ENCODE measurements around the gene HTR4. TPM values are rescaled to one million over a fixed set of nuclear protein-coding genes. Genes with fewer than 3 reads are reported as not detected.

Gene HTR4
- total RNA-seq, 1 experiment from 2014 or later, result not detected

DNA sequence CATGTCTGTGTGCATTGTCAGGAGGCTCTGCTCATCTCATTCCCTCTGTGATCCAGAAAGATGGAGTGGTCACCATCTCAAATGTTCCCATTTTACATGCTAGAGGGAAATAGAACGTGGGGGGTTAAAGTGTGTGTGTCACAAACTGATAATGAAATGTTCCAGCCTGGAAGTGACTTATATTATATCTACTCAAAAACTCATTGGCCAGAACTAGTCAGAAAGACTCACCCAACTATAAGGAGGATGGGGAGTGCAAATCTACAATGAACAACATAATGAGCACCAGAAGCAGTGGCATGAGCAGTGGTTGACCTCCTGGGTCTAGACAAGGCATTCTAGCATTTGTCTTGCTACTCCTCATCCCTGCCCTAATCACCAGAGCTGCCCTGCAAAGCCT, 81.0 kb downstream of the HTR4 start:
- H3K9me3 Mint-ChIP-seq (ENCODE audit: low read depth, unreplicated experiment), result no peaks in the 10 kb centered on the region
- intact Hi-C loops (cut with micrococcal nuclease; ENCODE audit: unreplicated experiment), result no loop called here

DNA sequence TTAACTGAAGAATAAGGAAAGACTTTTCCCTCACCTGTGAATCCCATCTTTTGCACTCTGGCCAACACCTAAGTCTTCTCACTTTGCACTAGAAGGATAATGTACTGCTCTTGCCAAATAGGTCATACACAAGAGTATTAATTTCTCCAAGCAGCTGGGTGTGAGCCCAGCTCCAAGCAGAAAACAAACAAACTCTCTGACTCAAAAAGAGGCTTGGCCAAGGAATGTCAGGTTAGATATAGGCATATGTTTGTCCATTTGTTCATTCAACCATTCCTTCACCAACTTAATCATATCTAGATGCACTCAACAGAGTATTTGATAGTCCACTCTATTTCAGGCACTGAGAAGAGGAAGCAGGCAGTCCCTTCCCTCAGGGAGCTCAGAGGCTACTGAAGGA, 84.4 kb downstream of the HTR4 start:
- TF ChIP-seq CTCF (IDR thresholded peaks at IDR 0.05; ENCODE audit: unreplicated experiment), result no peak
- DNase-seq, result no peak
- Mint-ChIP-seq H3K27ac (ENCODE audit: unreplicated experiment) (no peak overlapping the region), H3K36me3 (ENCODE audit: insufficient read depth, unreplicated experiment) (no peaks in the 10 kb centered on the region), H3K27me3 (ENCODE audit: unreplicated experiment) (peaks cover 80% of the 10 kb centered on the region), H3K4me1 (ENCODE audit: low read depth, unreplicated experiment) (no peaks in the 10 kb centered on the region), H3K9me3 (ENCODE audit: low read depth, unreplicated experiment) (no peaks in the 10 kb centered on the region), H3K4me3 (ENCODE audit: low read depth, unreplicated experiment) (no peak overlapping the region)
- intact Hi-C loops (cut with micrococcal nuclease; ENCODE audit: unreplicated experiment), result no loop called here
- CTCF ChIA-PET, result no interaction called here
- no TSS peak for BruUV-seq (replicated peaks)

More for the DNA sequence above, 81.0 kb downstream of the HTR4 start:
- Mint-ChIP-seq H3K36me3 (ENCODE audit: insufficient read depth, unreplicated experiment) (no peaks in the 10 kb centered on the region), H3K4me3 (ENCODE audit: low read depth, unreplicated experiment) (no peak overlapping the region), H3K4me1 (ENCODE audit: low read depth, unreplicated experiment) (no peaks in the 10 kb centered on the region), H3K27me3 (ENCODE audit: unreplicated experiment) (peaks cover 88% of the 10 kb centered on the region), H3K27ac (ENCODE audit: unreplicated experiment) (no peak overlapping the region)
- CTCF ChIA-PET, result no interaction called here
- no peak for DNase-seq
- BruUV-seq (replicated peaks), result no TSS peak
- no peak for TF ChIP-seq CTCF (IDR thresholded peaks at IDR 0.05; ENCODE audit: unreplicated experiment)

GRCh38 chr5:148565148-148565547, 89.2 kb downstream of the HTR4 start:
- no peaks in the 10 kb centered on the region for H3K4me1 Mint-ChIP-seq (ENCODE audit: low read depth, unreplicated experiment)
- no peaks in the 10 kb centered on the region for H3K36me3 Mint-ChIP-seq (ENCODE audit: insufficient read depth, unreplicated experiment)
- CTCF ChIA-PET, result interaction anchor here (0.7 kb wide), 1 partner anchor 743 kb away, joined by 3 read pairs; no protein-coding TSS in a partner anchor
- no peak for TF ChIP-seq CTCF (IDR thresholded peaks at IDR 0.05; ENCODE audit: unreplicated experiment)
- no peaks in the 10 kb centered on the region for H3K9me3 Mint-ChIP-seq (ENCODE audit: low read depth, unreplicated experiment)
- H3K27me3 Mint-ChIP-seq (ENCODE audit: unreplicated experiment), result peaks cover 74% of the 10 kb centered on the region
- no TSS peak for BruUV-seq (replicated peaks)
- no peak overlapping the region for H3K4me3 Mint-ChIP-seq (ENCODE audit: low read depth, unreplicated experiment)
- intact Hi-C loops (cut with micrococcal nuclease; ENCODE audit: unreplicated experiment), result no loop called here
- DNase-seq, result no peak
- no peak overlapping the region for H3K27ac Mint-ChIP-seq (ENCODE audit: unreplicated experiment)

- H3K27me3 Mint-ChIP-seq (ENCODE audit: unreplicated experiment), result peaks cover 67% of the 10 kb centered on the region
- no TSS peak for BruUV-seq (replicated peaks)
- H3K36me3 Mint-ChIP-seq (ENCODE audit: insufficient read depth, unreplicated experiment), result no peaks in the 10 kb centered on the region
- no peak overlapping the region for H3K27ac Mint-ChIP-seq (ENCODE audit: unreplicated experiment)
- CTCF ChIA-PET, result no interaction called here
- H3K9me3 Mint-ChIP-seq (ENCODE audit: low read depth, unreplicated experiment), result no peaks in the 10 kb centered on the region
- intact Hi-C loops (cut with micrococcal nuclease; ENCODE audit: unreplicated experiment), result no loop called here
- no peak for DNase-seq
- H3K4me3 Mint-ChIP-seq (ENCODE audit: low read depth, unreplicated experiment), result no peak overlapping the region
- TF ChIP-seq CTCF (IDR thresholded peaks at IDR 0.05; ENCODE audit: unreplicated experiment), result no peak
- no peaks in the 10 kb centered on the region for H3K4me1 Mint-ChIP-seq (ENCODE audit: low read depth, unreplicated experiment)
These were observed 91.3 kb downstream of the HTR4 start for GRCh38 chr5:148563021-148563420.

Measured in Calu3 (cell line).